ENCODE data around the gene RUNX1. TPM values are rescaled to one million over a fixed set of nuclear protein-coding genes. Genes with fewer than 3 reads are reported as not detected.

RUNX1 gene
- polyA plus RNA-seq, 1 donor, result 9.7 TPM

DNA sequence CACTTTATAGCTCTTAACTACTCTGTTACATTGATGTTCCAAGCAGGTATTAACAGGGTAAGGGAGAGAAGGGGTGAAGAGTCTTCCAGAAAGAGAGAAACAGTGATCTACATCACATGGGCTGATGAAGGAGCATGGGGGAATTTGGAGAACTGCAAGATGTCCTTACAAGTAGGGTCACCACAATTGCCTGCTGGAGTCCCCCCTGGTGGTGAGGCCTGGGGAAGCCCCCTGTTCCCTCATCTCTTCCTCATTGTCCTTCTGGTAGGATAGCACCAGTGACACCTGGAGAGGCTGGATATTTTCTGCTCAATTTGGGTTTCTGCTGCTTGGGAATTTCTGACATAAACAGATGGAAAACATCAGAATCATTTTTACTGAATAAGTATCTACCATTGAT is 126.6 kb downstream of the RUNX1 start:
- DNase-seq, result no peak

DNA sequence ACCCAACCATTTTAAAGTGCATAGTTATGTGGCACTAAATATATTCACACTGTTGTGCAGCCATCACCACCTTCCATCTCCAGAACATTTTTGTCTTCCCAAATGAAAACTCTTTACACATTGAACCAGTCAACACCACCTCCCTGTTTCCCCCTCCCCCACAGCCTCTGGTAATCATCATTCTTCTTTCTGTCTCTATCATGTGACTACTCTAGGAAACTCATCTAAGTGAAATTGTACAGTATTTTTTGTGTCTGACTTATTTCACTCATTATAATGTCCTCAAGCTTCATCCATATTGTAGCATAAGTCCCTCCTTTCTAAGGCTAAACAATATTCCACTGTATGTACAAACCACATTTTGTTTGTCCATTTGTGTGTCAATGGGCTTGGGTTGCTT is 128.0 kb downstream of the RUNX1 start:
- no peak for DNase-seq

DNA sequence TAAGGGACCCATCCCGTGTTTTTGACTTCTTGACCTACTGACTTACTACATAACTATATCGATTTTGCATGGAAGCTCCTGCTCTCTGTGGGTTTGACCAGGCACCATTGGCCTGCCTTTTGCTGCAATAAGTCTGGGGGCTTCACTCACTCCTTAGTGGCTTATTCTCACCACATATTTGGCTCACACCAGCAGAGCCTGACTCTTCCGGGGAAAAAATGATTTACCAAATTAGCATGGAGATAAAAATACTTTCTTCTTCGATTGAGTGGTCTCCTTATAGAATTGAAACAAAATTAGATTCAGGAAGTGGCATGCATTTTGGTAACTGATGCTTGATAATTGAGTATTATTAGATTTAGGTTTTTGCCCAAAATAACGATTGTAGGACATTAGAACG is 129.7 kb downstream of the RUNX1 start:
- DNase-seq, result no peak

DNA sequence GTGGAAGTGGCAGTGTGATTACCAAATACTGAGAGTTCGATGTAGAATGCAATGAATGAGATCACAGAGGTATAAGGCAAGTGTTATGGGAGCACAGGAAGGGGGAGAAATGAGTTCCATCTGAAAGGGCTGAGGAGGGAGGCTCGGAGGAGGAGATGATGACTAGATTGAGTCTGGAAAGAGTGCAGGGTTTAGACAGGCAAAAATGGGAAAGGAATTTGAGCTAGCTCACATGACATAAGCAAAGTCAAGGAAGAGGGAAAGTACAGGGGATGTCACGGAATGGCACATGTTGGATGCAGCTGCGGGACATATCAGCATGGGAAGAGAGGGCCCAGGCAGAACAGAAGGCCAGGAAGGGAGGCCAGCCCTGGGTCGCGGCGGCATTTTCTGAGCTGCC is 132.7 kb downstream of the RUNX1 start:
- DNase-seq, result no peak

DNA sequence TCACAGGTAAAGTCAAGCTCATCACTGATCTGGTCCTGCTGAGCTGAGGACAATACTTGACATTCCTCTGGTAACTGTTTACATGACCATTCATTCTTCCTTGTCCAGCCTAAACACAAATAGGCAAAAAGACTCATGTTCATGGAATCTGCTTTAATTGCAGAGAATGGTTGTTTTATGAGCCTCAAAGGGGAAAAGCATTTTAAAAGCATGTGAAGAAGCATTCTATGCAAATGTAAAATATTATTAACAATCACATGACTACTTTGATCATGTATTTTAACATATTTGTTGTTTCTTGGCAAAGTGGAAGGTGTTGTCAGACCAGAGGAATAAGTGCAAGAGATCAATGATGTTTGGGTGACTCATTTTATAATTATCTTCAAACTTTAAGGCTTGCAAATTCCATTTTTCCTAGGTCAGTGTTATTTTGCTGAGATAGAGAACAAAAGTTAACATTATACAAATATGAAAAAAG is 133.7 kb downstream of the RUNX1 start:
- DNase-seq, result no peak

DNA sequence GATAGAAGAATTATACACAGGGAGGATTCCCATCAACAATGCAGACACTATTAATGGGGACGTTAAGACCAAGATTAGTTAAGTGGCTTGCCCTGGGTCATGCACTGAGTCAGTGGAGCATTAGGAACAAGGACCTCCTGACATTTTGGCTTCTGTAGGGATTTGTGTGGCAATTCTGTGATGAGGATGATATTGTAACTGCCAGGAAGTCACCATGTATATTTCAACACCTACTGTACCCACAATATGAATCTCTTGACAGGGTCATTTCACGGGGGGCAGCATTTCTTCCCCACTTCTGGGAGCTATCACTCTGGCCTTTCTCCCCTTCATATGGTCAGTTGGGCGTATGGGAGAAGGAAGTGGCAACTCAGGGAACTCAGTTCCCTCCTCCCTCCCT is 134.9 kb downstream of the RUNX1 start:
- no peak for DNase-seq

DNA sequence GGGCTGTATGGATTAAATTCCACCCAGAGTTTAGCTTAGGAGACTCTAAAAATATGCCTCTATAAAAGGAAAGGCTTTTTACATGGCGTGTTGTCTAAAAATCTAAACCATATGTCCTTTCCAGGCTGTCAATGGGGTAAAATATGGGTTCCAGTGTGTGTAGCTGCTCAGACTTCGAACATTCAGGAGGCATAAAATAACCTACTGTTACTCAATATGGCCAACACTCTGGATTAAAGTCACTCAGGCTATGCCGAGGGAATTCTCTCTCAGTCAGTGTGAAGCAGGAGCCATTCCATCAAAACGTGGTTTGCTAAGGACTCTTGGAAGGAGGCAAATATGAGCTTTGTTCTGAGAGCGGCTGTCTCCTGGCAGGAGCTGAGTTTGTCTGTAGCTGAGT is 135.3 kb downstream of the RUNX1 start:
- DNase-seq, result no peak

DNA sequence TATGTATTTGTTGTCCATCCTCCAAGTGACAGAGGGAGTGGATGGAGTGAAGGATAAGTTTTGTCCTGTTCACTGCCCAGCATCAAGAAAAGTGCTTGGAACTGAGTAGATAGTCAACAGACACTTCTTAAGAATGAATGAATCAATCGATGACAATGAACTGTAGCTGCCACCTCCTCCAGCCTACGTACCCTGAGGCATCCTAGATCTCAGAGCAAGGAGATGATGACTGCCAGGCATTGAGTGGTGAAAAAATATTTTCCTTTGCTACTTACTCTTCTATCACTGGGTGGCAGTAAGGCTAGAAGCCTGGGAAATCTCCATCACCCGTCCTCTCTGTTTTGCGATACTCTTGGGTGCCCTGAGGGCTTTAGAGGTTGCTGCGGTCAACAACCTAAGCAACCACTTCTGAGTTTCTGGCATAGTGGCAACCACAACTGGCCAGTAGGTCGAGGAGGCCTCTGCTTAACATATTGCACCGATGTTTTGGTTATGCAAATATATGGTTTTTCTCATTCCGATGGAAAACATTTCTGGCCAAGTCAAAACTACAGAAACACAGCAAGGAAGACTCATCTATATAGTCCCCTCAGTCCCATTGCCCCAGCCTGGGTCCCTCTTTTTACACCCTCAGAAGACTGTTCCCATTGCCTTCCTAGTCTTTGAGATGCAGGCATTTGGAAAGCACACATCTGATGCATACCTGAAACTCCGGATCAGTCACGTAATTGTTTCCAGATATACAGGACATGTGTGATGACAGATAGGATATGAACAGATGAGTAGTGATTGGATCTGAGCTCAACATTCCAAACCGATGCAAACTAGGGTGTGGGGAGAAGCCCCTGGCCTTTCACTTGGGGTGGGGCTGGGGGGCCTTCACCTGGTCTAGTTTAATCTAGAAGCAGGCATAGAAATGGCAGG is 136.8 kb downstream of the RUNX1 start:
- no peak for DNase-seq

DNA sequence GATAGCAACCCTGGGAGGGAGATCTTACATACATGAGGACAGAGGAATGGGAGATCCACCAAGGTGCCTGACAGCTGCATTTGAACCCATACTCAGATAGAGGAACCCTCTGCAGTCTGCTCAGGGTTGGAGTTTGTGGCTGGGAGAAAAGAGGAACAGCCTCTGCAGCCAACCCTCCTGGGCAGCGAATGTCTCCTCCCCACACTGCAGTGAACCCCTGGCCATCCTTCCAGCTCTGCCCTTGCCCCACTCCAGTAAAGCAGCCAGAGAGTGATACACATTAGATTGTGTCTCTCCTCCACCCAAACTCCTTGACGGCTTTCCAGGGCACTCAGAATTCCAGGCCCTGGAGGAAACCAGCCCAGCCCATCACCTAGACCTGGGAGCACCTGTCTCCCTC is 137.7 kb downstream of the RUNX1 start:
- no peak for DNase-seq

DNA sequence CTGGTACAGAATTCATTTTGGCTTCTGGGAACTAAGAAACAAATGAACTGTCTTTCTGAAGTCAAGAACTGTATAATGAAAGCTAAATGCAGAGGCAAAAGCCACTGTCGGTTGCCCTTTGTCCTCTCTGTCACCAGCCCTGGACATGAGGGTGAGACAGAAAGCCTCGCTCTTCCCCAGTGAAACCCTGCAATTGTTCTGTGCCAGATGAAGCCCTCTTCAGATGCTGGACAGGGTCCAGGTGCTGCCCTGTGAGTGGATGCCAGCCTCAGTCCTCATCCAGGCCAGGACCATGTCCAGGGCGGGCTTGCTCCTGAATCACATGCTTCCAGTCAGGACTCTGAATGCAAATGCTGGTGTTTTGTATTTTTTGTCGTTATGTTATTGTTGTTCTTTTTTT is 138.7 kb downstream of the RUNX1 start:
- DNase-seq, result no peak

DNA sequence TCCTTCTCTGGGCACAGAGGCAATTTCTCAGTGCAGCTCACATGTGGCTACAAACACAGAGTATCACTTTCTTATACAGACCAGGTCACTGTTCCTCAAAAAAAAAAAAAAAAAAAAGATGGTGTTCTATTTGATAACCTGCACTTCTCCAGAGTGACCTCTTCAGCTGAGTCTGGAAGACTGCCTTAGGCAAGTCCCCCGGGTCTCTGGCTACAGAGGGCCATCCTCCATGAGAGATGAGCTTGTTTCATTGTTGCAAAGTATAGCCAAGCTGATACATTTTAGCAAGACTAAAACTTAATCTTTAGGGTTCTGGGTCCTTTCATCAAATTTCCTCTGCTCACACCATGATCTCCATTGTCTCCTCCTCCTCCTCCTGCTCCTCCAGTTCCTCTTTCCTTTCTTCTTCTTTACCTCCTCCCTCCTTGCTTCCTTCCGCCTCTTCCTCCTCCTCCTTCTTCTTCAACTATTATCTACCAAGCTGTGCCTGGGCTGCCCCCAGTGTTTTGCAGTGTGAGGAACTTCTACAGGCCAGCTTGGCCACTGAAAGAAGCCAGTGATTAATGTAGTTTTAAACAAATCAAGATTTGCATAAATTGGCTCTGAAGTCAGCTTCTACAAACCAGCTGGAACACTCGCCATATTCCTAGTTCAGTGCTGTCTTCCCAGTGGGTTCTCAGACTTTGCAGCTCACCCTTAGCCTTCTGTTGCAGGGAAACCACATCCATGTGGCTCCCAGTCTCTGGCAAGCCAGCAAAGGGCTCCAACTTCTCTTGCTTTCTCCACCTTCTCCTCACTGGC is 139.4 kb downstream of the RUNX1 start:
- DNase-seq, result no peak

DNA sequence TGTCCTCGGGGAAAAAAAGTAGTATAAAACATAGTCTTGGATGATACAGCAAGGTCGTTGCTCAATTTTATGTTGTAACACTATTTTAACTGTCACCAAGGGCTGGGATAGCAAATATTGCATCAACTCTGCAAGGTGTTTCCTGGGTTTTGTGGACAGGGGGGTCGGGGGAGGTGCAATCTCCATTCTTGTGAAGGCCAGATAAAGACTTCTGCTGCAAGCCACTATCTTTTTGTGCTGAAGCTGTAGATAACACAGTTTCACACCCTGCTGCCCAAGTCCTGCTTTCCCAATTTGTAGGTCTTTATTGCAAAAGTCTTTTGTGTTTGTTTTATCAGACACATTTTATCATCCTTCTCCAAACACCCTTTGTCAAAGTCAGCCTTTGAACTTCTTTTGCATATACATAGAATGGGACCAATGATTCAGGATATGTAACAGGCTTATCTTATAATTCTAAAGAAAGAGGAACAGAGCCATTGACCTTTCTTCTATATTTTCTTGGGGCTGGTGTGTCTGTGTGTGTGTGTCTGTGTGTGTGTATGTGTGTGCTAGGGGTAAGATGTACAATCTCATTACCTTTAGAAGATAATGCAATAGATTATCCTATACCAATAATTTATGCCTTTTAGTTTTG is 140.6 kb downstream of the RUNX1 start:
- no peak for DNase-seq

DNA sequence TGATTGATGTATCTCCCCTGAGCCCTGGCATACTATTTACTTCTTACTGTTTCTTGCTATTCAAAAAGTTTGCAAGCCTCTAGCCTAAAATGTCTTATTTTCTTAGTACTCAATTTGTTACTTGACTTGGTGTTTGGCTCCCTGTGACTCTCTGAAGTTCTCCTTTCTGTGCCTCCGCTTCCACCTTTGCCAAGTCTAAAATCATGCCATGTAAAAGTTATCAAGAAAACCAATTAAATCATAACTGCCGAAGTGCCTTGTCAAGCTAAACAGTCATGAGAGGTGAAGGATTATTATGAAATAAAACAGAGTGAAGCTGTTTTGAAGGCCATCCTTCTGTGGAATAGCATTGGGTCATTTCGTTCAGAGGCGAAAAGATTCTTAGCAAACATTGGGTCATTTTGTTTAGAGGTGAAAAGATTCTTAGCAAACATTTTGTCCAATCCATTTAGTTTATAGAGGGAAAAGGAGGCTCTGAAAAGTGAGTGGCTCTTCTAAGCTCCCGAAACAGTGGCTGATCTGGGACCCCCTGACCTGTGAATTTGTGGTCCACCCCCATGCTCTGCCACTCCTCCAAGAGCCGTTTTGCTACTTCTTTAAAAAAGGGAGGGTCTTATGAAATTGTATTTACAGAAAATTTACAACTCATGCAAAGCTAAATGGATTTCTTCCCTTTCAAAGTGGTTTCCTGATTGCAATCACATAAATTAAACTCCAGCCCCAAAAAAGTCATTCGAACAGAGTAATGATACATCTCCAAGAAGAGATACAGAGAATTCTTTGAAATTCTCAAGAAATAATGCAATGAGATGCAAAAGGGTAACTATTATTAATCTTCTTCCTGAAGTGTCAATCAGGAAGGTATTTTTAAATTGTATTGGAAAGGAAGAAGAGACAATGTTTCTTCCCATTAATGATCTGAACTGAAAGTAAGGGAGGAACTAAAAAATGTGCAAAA is 141.4 kb downstream of the RUNX1 start:
- no peak for DNase-seq

DNA sequence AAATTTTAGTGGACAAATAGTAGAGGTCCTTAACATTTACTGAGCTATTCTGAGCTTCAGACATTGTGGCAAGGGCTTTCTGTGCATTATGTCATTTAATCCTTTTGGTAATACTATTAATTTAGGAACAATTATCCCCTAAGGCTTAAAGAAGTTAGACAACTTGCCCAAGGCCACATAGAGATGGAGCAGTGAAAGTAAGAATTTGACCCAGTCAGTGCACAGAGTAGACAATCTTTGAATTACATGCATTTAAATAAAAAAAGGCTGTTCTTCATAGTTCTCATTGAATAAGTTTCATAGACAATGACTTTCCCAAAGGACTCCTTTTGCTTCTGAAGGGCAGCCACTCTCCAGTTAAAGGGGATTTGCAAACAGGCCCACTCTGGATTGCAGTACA is 142.7 kb downstream of the RUNX1 start:
- DNase-seq, result no peak

DNA sequence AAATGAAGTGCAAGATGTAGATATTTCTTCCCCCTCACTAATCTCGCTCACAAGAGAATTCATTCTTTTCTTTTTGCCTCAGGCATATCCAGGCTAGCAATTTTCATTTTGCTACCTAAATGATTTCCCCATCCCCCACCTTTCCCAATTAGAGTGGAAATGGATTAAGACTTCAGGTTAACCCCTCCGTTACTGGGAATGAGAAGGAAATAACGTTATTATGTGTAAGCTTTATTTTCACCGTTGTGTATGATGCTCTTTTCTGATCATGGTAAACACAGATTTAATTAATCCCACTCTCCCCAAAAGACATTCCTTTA is 143.9 kb downstream of the RUNX1 start:
- DNase-seq, result no peak

DNA sequence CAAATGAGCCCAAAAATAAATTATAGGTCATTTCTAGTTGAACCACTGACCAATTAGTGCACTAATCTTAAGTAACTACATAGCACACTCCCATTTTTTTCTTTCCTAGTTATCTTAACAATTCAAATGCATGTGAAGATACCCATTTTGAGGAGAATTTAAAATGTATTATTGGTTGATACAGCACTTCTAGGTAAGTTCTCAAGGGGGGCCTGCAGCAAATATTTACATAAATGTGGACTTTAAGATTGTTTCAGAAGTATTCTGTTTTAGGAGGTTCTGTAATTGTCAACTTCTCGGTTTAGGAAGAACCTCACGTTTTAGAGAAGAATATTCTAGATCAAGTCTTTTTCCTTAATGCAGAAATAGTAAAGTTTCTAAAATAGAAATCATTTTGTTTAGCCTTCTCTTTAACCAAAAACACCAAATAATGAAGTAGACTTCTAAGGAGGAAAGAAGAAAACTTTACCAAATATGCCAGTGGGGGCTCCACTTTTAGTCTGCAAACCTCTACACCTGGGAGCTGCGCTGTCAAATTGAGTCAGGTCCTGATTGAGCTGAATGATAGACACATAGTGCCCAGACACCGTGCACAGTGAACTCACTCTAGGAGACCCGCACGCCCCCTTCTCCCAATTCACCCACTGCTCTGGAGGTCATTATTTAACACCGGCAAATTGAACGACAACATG is 144.4 kb downstream of the RUNX1 start:
- DNase-seq, result no peak

DNA sequence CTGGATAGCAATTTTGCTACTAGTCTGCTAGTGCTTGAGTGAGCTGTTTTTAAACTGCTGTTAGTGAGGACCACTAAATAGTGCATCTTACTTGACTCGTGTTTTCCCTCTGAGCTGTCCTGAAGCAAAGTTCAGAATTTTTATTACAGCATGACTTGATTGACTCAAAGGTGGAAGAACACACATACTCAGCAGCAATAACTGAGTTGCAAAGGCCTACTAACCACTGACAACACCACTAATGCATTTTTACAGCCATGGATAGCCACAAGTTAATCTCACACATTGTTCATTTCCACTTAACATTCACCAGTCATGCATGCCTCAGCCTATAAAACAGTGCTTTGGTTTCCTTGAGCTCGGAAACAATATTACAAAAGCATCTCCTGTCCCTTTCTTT is 148.7 kb downstream of the RUNX1 start:
- no peak for DNase-seq

DNA sequence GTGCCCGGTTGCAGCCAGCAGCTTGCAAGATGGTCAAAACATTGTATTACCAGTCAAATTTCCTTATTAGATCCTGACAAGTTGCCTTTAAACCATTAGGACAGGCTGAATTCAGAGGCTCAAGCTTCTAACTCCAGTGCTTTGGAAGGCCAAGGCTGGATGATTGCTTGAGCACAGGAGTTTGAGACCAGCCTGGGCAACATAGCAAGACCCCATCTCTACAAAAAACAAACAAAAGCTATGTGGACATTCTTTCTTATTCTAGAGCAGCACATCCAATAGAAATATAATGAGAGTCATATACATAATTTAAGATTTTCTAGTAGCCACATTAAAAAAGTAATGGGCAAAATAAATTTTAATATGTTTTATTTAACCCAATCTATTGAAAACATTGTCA is 149.3 kb downstream of the RUNX1 start:
- DNase-seq, result no peak

DNA sequence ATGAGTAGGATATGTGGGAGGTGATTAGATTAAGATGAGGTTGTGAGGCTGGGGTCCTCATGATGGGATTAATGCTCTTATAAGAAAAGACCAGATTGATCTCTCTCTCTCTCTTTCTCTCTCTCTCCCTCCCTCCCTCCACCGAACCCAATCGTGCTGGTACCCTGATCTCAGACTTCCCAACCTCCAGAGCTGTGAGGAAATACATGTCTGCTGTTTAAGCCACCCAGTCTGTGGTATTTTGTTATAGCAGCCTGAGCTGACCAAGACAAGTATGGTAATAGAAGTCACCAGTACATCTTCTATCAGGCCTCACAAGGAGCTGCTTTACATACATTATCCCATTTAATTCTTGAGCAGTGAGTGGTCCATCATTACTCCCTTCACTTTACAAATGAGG is 149.8 kb downstream of the RUNX1 start:
- DNase-seq, result no peak

DNA sequence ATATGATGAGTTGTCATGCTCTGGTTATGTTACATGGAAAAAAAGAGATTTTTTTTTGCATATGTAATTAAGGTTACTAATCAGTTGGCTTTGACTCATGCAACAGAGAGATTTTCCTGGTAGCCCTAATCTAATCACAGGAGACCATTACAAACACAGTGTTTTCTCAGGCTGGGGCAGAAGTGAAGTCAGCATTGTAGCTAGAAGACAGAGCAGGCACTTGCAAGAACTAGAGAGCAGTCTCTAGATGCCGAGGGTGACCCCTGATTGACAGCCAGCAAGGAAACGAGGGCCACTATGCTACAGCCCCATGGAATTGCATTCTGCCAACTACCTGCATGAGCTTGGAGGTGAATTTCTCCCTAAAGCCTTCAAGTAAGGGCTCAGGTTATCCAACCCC is 151.3 kb downstream of the RUNX1 start:
- no peak for DNase-seq

DNA sequence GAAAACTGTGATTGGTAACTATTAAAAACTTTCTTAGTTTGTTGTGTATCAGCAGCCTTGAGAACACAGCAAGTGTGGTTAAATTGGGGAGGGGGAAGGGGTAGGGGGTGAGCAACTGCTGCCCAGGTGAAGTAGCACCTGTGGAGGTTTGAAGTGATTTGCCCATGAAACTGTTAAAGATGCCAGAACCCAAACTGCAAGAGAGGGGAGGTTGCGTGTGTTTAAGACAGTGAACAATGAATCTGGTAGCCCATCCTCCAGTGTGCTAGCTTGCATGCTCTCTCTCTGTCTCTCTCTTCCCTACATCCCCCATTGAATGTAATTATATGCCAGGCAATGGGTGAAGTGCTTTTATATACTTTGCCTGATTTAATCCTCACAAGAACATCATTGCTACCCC is 154.7 kb downstream of the RUNX1 start:
- DNase-seq, result no peak

DNA sequence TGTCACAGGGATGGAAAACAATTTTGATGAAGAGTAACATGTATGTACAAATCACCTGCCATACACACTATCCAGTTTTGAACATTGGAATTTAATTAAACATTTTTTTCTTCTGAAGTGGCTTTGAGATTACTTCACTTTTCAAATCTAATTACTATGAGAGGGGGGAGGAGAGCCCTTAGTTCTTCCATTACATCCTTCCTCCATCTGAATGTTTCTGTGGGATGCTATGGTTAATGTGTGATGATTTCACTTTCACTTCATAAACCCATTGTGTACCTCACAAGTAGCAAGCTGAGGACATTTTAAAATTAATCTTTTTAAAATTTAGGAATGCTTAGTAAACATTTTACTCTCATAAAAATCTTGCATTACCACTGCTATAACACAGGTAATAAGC is 156.9 kb downstream of the RUNX1 start:
- no peak for DNase-seq

Measured in hindlimb muscle (tissue), 1 donor.